Coronary artery (tissue), 2 donors: ENCODE data around the gene MTUS2.
A peak's percentile ranks its signal among the peaks of the same experiment; 100 is the strongest.

Experiments
- DNase-seq: peaks from one replicate; pipeline ENCODE4 v3.0.0-alpha.2; 2017; ENCODE audit warnings: low spot score
- H3K27ac ChIP-seq, 2 donors: fragments of 200-600 bp; sonication (generic); one replicate each; pipeline ENCODE4 v1.5.1; 2016 to 2019
- H3K4me3 ChIP-seq: fragments of 200-600 bp; sonication (generic); 2 replicates; pipeline ENCODE4 v1.5.1; 2016; ENCODE audit warnings: mild to moderate bottlenecking, moderate library complexity
- TF ChIP-seq, protein P1 (sequence below): fragments of 200-600 bp; sonication (generic); IDR thresholded peaks from one replicate; pipeline ENCODE4 v1.5.1; 2019; ENCODE audit warnings: antibody characterized with exemption

The MTUS2 gene

DNA sequence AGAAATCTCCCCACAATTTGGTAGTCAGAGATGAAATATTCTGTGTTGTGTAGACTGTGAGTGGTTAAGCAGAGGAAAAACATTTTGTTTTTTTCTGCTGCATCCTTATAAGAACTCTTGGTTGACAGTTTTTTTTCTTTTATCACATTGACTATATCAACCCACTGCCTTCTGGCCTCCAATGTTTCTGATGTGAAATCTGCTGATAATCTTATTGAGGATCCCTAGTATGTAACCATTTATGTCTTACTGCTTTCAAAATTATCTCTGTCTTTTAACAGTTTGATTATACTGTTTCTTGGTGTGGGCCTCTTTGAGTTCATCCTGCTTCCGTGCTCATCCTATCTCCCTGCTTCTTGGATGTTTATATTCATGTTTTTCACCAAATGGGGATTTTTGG, 316.9 kb downstream of the MTUS2 start:
- Histone ChIP-seq H3K27ac (no peak overlapping the region), H3K4me3 (no peak overlapping the region)
- TF ChIP-seq, protein P1, sequence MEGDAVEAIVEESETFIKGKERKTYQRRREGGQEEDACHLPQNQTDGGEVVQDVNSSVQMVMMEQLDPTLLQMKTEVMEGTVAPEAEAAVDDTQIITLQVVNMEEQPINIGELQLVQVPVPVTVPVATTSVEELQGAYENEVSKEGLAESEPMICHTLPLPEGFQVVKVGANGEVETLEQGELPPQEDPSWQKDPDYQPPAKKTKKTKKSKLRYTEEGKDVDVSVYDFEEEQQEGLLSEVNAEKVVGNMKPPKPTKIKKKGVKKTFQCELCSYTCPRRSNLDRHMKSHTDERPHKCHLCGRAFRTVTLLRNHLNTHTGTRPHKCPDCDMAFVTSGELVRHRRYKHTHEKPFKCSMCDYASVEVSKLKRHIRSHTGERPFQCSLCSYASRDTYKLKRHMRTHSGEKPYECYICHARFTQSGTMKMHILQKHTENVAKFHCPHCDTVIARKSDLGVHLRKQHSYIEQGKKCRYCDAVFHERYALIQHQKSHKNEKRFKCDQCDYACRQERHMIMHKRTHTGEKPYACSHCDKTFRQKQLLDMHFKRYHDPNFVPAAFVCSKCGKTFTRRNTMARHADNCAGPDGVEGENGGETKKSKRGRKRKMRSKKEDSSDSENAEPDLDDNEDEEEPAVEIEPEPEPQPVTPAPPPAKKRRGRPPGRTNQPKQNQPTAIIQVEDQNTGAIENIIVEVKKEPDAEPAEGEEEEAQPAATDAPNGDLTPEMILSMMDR = no peak
- no peak for DNase-seq

DNA sequence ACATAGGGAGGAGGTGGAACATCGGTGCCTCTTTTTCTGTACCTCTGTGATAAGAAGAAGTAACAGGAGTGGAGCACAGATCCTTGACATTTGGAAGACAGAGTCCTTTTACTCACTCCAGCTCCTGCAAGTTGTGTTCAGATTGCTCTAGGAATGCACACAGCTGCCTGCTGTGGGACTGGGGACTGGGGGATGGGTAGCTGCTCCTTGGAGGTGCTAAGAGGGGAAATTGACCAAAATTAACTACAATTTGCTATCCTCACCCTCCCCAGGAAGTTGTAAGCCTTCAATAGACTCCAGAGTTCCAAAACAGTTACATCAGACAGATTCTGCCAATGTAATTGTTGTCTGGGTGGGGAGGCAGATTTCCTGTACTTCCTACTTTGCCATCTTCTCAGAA, 317.9 kb downstream of the MTUS2 start:
- DNase-seq = no peak
- Histone ChIP-seq H3K27ac (no peak overlapping the region), H3K4me3 (no peak overlapping the region)
- TF ChIP-seq, protein P1 = no peak

DNA sequence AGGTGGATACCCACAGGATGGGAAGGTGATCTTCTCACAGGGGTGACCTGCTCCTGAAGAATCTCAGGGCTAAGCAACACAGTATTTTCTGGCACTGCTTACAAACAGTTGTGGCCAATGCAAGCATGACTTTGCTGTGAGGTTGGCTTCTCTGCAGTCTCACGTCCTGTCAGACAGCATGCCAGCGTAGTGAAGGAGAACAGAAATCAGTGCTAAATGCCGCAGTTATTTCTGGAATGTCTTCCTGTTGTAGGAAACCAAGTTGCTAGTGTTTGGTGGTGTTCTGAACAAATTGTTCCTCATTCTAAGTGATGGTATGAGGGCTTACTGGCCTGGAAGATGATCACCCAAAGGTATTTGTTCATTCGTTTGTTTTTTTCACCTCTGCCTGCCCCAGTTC, 320.1 kb downstream of the MTUS2 start:
- TF ChIP-seq, protein P1 = no peak
- peak; percentile 83 for DNase-seq
- H3K4me3 ChIP-seq = peak overlapping the region; percentile 33
- H3K27ac ChIP-seq = peak overlapping the region; percentile 62 to 88

DNA sequence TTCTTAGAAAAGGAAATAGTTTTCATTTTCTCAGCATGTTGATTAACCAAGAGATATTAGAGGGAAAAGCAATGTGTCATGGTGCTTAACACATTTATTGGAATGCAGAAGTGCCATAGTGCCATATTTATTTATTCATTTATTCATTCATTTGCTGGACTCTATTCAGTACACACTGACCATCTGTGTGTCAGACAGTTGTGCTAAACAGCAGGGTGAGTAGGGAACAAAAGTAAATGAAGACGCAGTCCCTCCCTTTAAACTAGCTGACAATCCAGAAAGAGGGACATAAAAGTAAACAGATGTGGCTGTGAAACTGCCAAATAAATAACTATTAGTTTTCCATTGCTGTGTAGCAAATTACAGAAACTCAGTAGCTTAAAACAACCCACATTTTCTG, 323.7 kb downstream of the MTUS2 start:
- no peak for DNase-seq
- no peak overlapping the region for H3K27ac ChIP-seq
- TF ChIP-seq, protein P1 = no peak
- H3K4me3 ChIP-seq = no peak overlapping the region

DNA sequence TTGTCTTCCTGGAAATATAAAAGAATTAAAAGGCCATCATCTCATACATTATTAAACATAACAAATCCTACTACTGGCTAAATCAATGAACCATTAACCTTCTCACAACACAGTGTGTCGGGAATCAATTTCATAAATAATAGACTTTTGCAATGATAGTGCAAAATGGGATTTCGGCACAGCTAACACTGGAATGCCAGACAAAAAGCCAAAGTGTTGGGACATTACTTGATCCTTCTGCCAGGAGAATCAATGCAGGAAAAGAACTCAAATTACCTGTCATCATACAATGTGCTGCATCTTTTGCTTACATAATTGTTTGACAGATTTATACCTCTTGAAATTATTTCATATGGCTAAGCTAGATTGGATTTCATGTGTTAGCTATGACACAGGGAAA, 334.3 kb downstream of the MTUS2 start:
- TF ChIP-seq, protein P1 = no peak
- DNase-seq = no peak
- Histone ChIP-seq H3K4me3 (no peak overlapping the region), H3K27ac (no peak overlapping the region)

DNA sequence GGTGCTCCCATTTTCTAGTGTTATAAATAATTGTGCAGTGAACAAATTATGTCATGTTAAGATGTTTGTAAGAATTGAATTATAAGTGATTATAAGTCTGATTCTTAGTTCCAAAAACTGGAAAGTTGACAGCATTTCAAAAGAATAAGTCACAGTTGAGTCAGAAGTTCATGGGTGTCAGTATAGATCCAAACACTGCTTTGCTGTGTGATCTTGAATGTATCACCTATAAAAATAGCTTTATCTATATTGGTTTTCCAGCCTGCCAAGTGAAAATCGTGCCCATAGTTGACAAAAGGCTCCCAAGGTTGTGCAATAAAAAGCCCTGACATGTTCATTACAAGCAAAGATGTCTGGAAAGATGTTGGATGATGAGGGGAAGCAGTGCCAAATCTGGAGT, 336.0 kb downstream of the MTUS2 start:
- no peak overlapping the region for H3K4me3 ChIP-seq
- DNase-seq = no peak
- H3K27ac ChIP-seq = no peak overlapping the region
- TF ChIP-seq, protein P1 = no peak

DNA sequence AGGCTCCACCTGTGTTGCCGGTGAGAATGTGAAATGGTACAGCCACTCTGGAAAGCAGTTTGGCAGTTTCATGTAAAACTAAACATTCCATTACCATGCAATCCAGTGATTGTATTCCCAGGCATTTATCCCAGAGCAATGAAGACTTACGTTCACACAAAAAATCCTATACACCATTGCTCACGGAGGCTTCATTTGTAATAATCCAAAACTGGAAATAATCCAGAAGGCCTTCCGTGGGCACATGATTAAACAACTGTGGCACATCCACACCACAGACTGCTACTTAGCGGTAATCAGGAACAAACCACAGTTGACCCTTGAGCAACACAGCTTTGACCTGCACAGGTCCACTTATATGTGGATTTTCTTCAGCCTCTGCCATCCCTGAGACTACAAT, 339.7 kb downstream of the MTUS2 start:
- no peak overlapping the region for H3K27ac ChIP-seq
- no peak for DNase-seq
- TF ChIP-seq, protein P1 = no peak
- H3K4me3 ChIP-seq = no peak overlapping the region
